Mesenchymal stem cell (in vitro differentiated cells and primary cell): Measurements from ENCODE around the gene SRGAP3.

Experiments used
- DNase-seq: peaks from one replicate; pipeline ENCODE4 v3.0.0-alpha.2; 2013
- H2AFZ ChIP-seq: one replicate; pipeline ENCODE4 v1.6.1; 2013; ENCODE audit warnings: low read depth, mild to moderate bottlenecking, control low read depth, inconsistent platforms, low read length, moderate library complexity
- H2AK5ac ChIP-seq: 2 replicates; pipeline ENCODE4 v1.6.1; 2013; ENCODE audit warnings: low read length, moderate library complexity, mild to moderate bottlenecking, inconsistent platforms; ENCODE audit not compliant: severe bottlenecking
- H2BK120ac ChIP-seq: one replicate; pipeline ENCODE4 v1.6.1; 2013; ENCODE audit warnings: low read depth, mild to moderate bottlenecking, inconsistent platforms, low read length, moderate library complexity
- H2BK12ac ChIP-seq, 2 experiments: one replicate each; pipeline ENCODE4 v1.6.1; 2013; ENCODE audit warnings: inconsistent platforms in 2 of 2, low read length in 2 of 2, mild to moderate bottlenecking in 2 of 2, moderate library complexity in 2 of 2, control low read depth in 1 of 2
- H2BK15ac ChIP-seq: one replicate; pipeline ENCODE4 v1.6.1; 2013; ENCODE audit warnings: mild to moderate bottlenecking, low read depth, inconsistent platforms; ENCODE audit not compliant: poor library complexity, severe bottlenecking
- H2BK5ac ChIP-seq: 2 replicates; pipeline ENCODE4 v1.6.1; 2013; ENCODE audit warnings: low read depth, mild to moderate bottlenecking, low read length, control low read depth, inconsistent platforms; ENCODE audit not compliant: poor library complexity, severe bottlenecking
- H3K14ac ChIP-seq, 2 experiments: one replicate each; pipeline ENCODE4 v1.6.1; 2013; ENCODE audit warnings: inconsistent platforms in 2 of 2, low read length in 2 of 2, control low read depth in 1 of 2, mild to moderate bottlenecking in 1 of 2, moderate library complexity in 1 of 2
- H3K18ac ChIP-seq, 2 experiments: one replicate each; pipeline ENCODE4 v1.6.1; 2013; ENCODE audit warnings: inconsistent platforms in 2 of 2, low read length in 2 of 2, control low read depth in 1 of 2, low read depth in 1 of 2, mild to moderate bottlenecking in 1 of 2
- H3K23ac ChIP-seq, 2 experiments: one replicate each; pipeline ENCODE4 v1.6.1; 2013; ENCODE audit warnings: inconsistent platforms in 2 of 2, low read length in 2 of 2, mild to moderate bottlenecking in 2 of 2, moderate library complexity in 2 of 2, control low read depth in 1 of 2
- H3K27ac ChIP-seq: 2 replicates; pipeline ENCODE4 v1.5.1; 2013; ENCODE audit warnings: mild to moderate bottlenecking, moderate library complexity, low read length, control low read depth, inconsistent platforms; ENCODE audit not compliant: poor library complexity, severe bottlenecking
- H3K27me3 ChIP-seq, 2 experiments: 2 replicates each; pipeline versions ENCODE4 v1.6.1 to v1.7.0; 2013; ENCODE audit warnings: low read length in 2 of 2, mild to moderate bottlenecking in 2 of 2, moderate library complexity in 2 of 2, control low read depth in 1 of 2, inconsistent platforms in 1 of 2; ENCODE audit not compliant: control insufficient read depth in 1 of 2, insufficient read depth in 1 of 2
- H3K36me3 ChIP-seq, 2 experiments: 2 replicates each; pipeline versions ENCODE4 v1.6.1 to v1.7.0; 2013; ENCODE audit warnings: low read length in 2 of 2, control low read depth in 1 of 2, inconsistent platforms in 1 of 2, low read depth in 1 of 2, mild to moderate bottlenecking in 1 of 2; ENCODE audit not compliant: insufficient read depth in 2 of 2, control insufficient read depth in 1 of 2
- H3K4ac ChIP-seq, 2 experiments: one replicate each; pipeline ENCODE4 v1.6.1; 2013; ENCODE audit warnings: inconsistent platforms in 2 of 2, low read length in 2 of 2, mild to moderate bottlenecking in 2 of 2, moderate library complexity in 2 of 2, control low read depth in 1 of 2, low read depth in 1 of 2
- H3K4me1 ChIP-seq: 2 replicates; pipeline ENCODE4 v1.6.1; 2013; ENCODE audit warnings: low read depth, low read length, control low read depth; ENCODE audit not compliant: control insufficient read depth, insufficient read depth
- H3K4me2 ChIP-seq: 2 replicates; pipeline ENCODE4 v1.6.1; 2013; ENCODE audit warnings: low read length, mild to moderate bottlenecking, inconsistent platforms; ENCODE audit not compliant: poor library complexity, severe bottlenecking
- H3K4me3 ChIP-seq, 2 experiments: 2 replicates each; pipeline versions ENCODE4 v1.5.1 to v1.7.0; 2013; ENCODE audit warnings: low read length in 2 of 2, mild to moderate bottlenecking in 2 of 2, control low read depth in 1 of 2, low read depth in 1 of 2; ENCODE audit not compliant: insufficient read depth in 1 of 2
- H3K79me1 ChIP-seq: replicated peaks from 2 replicates; pipeline ENCODE4 v1.6.1; 2013; ENCODE audit warnings: mild to moderate bottlenecking, control low read depth, low read length, inconsistent platforms; ENCODE audit not compliant: poor library complexity, severe bottlenecking
- H3K9ac ChIP-seq: 2 replicates; pipeline ENCODE4 v1.7.0; 2013; ENCODE audit warnings: mild to moderate bottlenecking, low read length, moderate library complexity
- H3K9me3 ChIP-seq: 2 replicates; pipeline ENCODE4 v1.7.0; 2013; ENCODE audit warnings: mild to moderate bottlenecking, low read length; ENCODE audit not compliant: control insufficient read depth
- H4K8ac ChIP-seq: one replicate; pipeline ENCODE4 v1.6.1; 2013; ENCODE audit warnings: inconsistent platforms, mild to moderate bottlenecking, low read length, moderate library complexity
- H4K91ac ChIP-seq: one replicate; pipeline ENCODE4 v1.6.1; 2013; ENCODE audit warnings: mild to moderate bottlenecking, low read length, inconsistent platforms
- WGBS: methylation state at CpG from one replicate; pipeline ENCODE4 v1.1.7; 2013; ENCODE audit warnings: mixed read lengths; 5-methylcytosine and 5-hydroxymethylcytosine counted together

Gene SRGAP3

GRCh38 chr3:9250236-9250635, 790 bp upstream of the SRGAP3 start:
- 60% methylated on average over 3 of the region's 4 CpGs for WGBS
- no peaks in the 10 kb centered on the region for H3K79me1 ChIP-seq
- H2BK5ac ChIP-seq: no peak overlapping the region

GRCh38 chr3:9248522-9249271, 749 bp downstream of the SRGAP3 start:
- H2BK15ac ChIP-seq: no peak overlapping the region
- H3K9ac ChIP-seq: peak overlapping the region; percentile 85
- H4K91ac ChIP-seq: no peak overlapping the region
- H3K79me1 ChIP-seq: no peaks in the 10 kb centered on the region
- DNase-seq: no peak
- H2AK5ac ChIP-seq: no peak overlapping the region
- no peak overlapping the region for H3K18ac ChIP-seq
- H4K8ac ChIP-seq: no peak overlapping the region
- 31% methylated on average over 7 of the region's 13 CpGs for WGBS
- H3K23ac ChIP-seq: no peak overlapping the region
- H2BK120ac ChIP-seq: no peak overlapping the region
- H2BK5ac ChIP-seq: no peak overlapping the region
- peak overlapping the region; percentile 54 to 90 for H3K4me3 ChIP-seq
- H3K14ac ChIP-seq: no peak overlapping the region
- peaks cover 7% of the 10 kb centered on the region for H3K4me1 ChIP-seq
- H2AFZ ChIP-seq: no peak overlapping the region
- no peak overlapping the region for H3K4ac ChIP-seq
- peak overlapping the region; percentile 82 for H3K4me2 ChIP-seq
- no peaks in the 10 kb centered on the region for H3K9me3 ChIP-seq
- H2BK12ac ChIP-seq: no peak overlapping the region
- H3K36me3 ChIP-seq: no peaks in the 10 kb centered on the region
- peaks cover 0 to 11% of the 10 kb centered on the region in 2 experiments for H3K27me3 ChIP-seq
- no peak overlapping the region for H3K27ac ChIP-seq

More at GRCh38 chr3:9250236-9250635, 790 bp upstream of the SRGAP3 start:
- Histone ChIP-seq H3K9me3 (no peaks in the 10 kb centered on the region), H2AK5ac (no peak overlapping the region), H3K14ac (no peak overlapping the region), H3K27ac (no peak overlapping the region), H4K8ac (no peak overlapping the region), H2BK120ac (no peak overlapping the region), H3K9ac (peak overlapping the region; percentile 85), H2AFZ (no peak overlapping the region), H2BK12ac (no peak overlapping the region), H3K23ac (no peak overlapping the region), H3K4me3 (peak overlapping the region in 1 of 2 experiments; percentile 90), H3K18ac (no peak overlapping the region), H3K36me3 (no peaks in the 10 kb centered on the region), H3K27me3 (peaks cover 0 to 13% of the 10 kb centered on the region in 2 experiments), H4K91ac (no peak overlapping the region), H3K4me1 (peaks cover 7% of the 10 kb centered on the region), H3K4me2 (no peak overlapping the region), H3K4ac (no peak overlapping the region), H2BK15ac (no peak overlapping the region)
- DNase-seq: no peak

- H3K79me1 ChIP-seq: no peaks in the 10 kb centered on the region
- no peak overlapping the region for H3K4ac ChIP-seq
- WGBS: 92% methylated on average over 14 of the region's 19 CpGs
Measured at GRCh38 chr3:9247941-9248521, 1.4 kb downstream of the SRGAP3 start.

GRCh38 chr3:9247361-9247940, 2.0 kb downstream of the SRGAP3 start:
- H3K14ac ChIP-seq: no peak overlapping the region
- H3K9ac ChIP-seq: peak overlapping the region; percentile 85
- H3K4ac ChIP-seq: no peak overlapping the region
- H3K27ac ChIP-seq: no peak overlapping the region
- H3K23ac ChIP-seq: no peak overlapping the region
- H3K79me1 ChIP-seq: no peaks in the 10 kb centered on the region
- H3K4me3 ChIP-seq: peak overlapping the region in 1 of 2 experiments; percentile 90
- DNase-seq: no peak
- H2AK5ac ChIP-seq: no peak overlapping the region
- peak overlapping the region; percentile 46 for H2AFZ ChIP-seq
- WGBS: 80% methylated on average over 12 of the region's 12 CpGs
- no peak overlapping the region for H4K91ac ChIP-seq
- H3K18ac ChIP-seq: no peak overlapping the region
- no peak overlapping the region for H2BK120ac ChIP-seq
- no peaks in the 10 kb centered on the region for H3K36me3 ChIP-seq
- no peak overlapping the region for H2BK5ac ChIP-seq
- H3K4me1 ChIP-seq: peaks cover 7% of the 10 kb centered on the region
- no peak overlapping the region for H2BK12ac ChIP-seq
- H4K8ac ChIP-seq: no peak overlapping the region
- peaks cover 0 to 11% of the 10 kb centered on the region in 2 experiments for H3K27me3 ChIP-seq
- H3K4me2 ChIP-seq: no peak overlapping the region
- H2BK15ac ChIP-seq: no peak overlapping the region
- no peaks in the 10 kb centered on the region for H3K9me3 ChIP-seq

More at GRCh38 chr3:9247941-9248521, 1.4 kb downstream of the SRGAP3 start:
- no peak overlapping the region for H4K8ac ChIP-seq
- H3K14ac ChIP-seq: no peak overlapping the region
- no peak overlapping the region for H3K27ac ChIP-seq
- peaks cover 7% of the 10 kb centered on the region for H3K4me1 ChIP-seq
- H3K36me3 ChIP-seq: no peaks in the 10 kb centered on the region
- H2AK5ac ChIP-seq: no peak overlapping the region
- H3K4me2 ChIP-seq: peak overlapping the region; percentile 6
- H2BK5ac ChIP-seq: no peak overlapping the region
- H2BK12ac ChIP-seq: no peak overlapping the region
- H3K27me3 ChIP-seq: peaks cover 0 to 11% of the 10 kb centered on the region in 2 experiments
- no peaks in the 10 kb centered on the region for H3K9me3 ChIP-seq
- peak overlapping the region in 1 of 2 experiments; percentile 90 for H3K4me3 ChIP-seq
- no peak overlapping the region for H2AFZ ChIP-seq
- no peak overlapping the region for H2BK15ac ChIP-seq
- no peak for DNase-seq
- no peak overlapping the region for H3K18ac ChIP-seq
- H4K91ac ChIP-seq: no peak overlapping the region
- H3K9ac ChIP-seq: peak overlapping the region; percentile 85
- H3K23ac ChIP-seq: no peak overlapping the region
- H2BK120ac ChIP-seq: no peak overlapping the region
